Measurements from ENCODE around the gene CACYBP.

CACYBP gene

DNA sequence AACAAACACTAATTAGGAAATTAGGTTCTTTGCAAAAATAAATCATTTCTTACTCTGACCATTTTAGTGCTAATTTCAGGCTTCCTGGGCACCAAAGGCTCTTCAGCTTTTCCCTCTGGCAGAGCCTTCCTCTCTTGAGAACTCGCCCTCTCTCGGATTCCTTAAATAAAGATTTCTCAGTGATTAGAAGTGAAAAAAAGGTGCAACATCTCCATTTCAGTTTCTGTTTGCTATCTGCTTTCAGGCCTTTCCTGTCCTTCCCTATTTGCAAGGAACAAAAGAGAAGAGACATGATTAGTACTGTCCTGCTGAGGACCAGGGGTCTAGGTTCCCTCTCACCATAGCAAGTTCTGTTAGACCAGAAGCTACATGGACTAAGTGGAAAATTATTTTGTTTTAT, 27.8 kb upstream of the CACYBP start:
- DNase-seq (ENCODE audit: low read depth), result no peak
- H3K4me3 ChIP-seq (ENCODE audit: low read depth, low read length), result no peak overlapping the region
- TF ChIP-seq, protein P1, sequence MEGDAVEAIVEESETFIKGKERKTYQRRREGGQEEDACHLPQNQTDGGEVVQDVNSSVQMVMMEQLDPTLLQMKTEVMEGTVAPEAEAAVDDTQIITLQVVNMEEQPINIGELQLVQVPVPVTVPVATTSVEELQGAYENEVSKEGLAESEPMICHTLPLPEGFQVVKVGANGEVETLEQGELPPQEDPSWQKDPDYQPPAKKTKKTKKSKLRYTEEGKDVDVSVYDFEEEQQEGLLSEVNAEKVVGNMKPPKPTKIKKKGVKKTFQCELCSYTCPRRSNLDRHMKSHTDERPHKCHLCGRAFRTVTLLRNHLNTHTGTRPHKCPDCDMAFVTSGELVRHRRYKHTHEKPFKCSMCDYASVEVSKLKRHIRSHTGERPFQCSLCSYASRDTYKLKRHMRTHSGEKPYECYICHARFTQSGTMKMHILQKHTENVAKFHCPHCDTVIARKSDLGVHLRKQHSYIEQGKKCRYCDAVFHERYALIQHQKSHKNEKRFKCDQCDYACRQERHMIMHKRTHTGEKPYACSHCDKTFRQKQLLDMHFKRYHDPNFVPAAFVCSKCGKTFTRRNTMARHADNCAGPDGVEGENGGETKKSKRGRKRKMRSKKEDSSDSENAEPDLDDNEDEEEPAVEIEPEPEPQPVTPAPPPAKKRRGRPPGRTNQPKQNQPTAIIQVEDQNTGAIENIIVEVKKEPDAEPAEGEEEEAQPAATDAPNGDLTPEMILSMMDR (IDR thresholded peaks at IDR 0.05; ENCODE audit: control insufficient read depth, extremely low read depth, insufficient read depth), result no peak

DNA sequence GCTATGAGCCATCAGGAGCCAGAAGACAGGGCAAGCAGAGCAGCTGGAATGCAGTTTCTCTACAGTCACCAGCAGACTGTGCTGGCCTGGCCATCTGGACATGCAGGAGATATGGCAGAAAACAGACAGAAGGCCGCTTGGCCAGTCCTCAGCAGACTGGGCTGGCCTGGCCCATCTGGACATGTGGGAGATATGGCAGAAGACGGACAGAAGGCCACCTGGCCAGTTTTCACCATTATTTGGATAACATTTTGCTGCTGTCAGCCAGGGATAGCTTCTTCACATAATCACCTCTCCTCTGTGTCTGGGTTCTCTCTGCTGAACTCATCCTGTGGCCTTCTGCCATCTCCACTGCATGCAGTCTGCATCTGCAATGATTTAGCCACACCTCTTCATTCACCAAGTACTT, 25.0 kb upstream of the CACYBP start:
- no peak for DNase-seq (ENCODE audit: low read depth)
- TF ChIP-seq, protein P1 (IDR thresholded peaks at IDR 0.05; ENCODE audit: control insufficient read depth, extremely low read depth, insufficient read depth), result no peak
- H3K4me3 ChIP-seq (ENCODE audit: low read depth, low read length), result no peak overlapping the region

DNA sequence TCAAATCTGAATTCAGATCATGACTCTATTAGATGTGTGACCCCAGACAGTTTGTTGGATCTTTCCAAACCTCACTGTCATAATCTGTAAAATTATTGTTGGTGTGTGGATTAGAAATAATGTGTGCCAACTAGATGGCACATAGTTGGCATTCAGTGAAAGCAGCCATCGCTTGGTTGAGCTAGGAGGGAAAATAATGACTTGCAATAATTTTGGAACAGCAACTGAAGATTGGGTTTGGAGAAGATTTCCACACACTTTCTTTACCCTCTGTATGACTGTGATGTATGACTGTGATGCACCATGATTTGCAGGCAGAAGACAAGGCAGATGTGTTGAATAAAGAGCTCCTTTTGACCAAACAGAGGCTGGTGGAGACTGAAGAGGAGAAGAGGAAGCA, 24.0 kb upstream of the CACYBP start:
- no peak overlapping the region for H3K4me3 ChIP-seq (ENCODE audit: low read depth, low read length)
- TF ChIP-seq, protein P1 (IDR thresholded peaks at IDR 0.05; ENCODE audit: control insufficient read depth, extremely low read depth, insufficient read depth), result no peak
- DNase-seq (ENCODE audit: low read depth), result no peak

DNA sequence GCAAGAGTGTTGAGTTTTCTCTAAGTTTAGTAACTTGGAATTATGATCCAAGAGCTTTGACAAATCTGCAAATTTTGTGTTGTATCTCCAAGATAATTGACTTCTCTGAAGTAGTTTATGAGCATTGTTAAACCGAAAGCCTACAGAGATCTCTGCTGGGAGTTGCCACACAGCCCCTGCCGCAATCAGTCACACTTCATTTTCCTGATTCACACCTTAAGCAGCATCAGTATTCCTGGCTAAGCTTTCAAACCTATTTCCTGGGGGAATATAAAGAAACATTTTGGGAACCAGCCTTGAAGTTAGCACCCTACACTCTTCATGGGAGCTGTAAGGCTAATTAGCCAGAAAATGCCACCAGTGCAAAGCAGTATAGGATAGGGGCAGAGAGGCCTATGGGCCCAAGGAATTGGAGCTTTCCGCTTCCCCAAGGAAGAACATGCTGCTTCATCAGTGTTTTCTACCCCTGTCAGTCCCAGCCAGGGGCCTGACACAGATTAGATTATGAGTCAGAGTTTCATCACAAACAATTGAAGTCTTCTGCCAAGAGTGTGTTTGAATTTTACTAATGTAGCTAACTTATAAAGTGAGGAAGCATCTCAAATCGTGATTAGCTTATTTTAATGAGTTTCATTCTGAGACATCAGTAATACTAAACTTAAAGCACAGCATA, 23.2 kb upstream of the CACYBP start:
- DNase-seq (ENCODE audit: low read depth), result no peak
- TF ChIP-seq, protein P1 (IDR thresholded peaks at IDR 0.05; ENCODE audit: control insufficient read depth, extremely low read depth, insufficient read depth), result no peak
- H3K4me3 ChIP-seq (ENCODE audit: low read depth, low read length), result no peak overlapping the region

DNA sequence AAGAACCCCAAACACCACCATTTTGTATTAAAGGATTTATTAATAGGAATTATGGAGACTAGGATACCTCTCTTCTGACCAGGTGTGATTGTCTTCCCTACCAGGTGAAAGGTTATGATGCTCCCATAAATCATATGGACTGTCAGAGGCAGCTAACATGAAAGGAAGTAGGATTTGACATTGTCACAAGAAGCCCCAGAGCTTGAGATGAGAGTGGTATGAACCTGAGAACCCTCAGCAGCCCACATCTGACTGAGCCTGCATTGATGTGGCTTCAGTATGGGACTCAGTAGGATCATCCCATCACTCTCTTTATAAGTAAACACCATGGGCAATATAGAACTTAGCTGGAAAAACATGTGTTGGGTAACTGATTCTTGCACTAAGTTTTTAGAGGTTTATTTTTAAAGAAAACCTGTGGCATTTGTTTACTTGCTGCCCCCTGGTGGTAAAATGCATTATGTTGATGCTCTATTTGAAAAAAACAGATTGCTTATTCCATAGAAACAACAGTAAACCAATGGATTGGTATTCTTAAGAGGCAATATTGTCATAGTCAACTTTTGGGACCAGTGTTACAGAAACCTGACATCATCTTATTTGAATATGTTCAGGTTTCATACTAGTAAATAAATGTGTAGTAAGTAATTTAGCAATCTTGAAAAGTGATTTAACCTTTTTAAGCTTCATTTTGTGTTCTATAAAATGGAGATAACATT, 16.6 kb upstream of the CACYBP start:
- no peak for DNase-seq (ENCODE audit: low read depth)
- no peak overlapping the region for H3K4me3 ChIP-seq (ENCODE audit: low read depth, low read length)
- TF ChIP-seq, protein P1 (IDR thresholded peaks at IDR 0.05; ENCODE audit: control insufficient read depth, extremely low read depth, insufficient read depth), result peak; percentile 38; the same call in 1 of the 2 replicates

DNA sequence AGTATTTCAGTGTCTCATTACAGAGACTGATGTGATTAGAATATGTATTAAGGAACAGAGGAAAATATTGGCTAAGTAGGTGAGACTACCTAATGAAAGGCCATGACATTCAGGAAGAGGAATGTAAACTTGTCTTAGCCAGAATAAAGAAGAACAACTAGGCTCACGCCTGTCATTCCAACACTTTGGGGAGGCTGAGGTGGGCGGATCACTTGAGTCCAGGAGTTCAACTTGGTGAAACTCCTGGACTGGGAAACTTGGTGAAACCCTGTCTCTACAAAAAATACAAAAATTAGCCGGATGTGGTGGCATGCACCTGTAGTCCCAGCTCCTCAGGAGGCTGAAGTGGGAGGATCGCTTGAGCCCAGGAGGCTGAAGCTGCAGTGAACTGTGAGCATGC, 14.8 kb upstream of the CACYBP start:
- TF ChIP-seq, protein P1 (IDR thresholded peaks at IDR 0.05; ENCODE audit: control insufficient read depth, extremely low read depth, insufficient read depth), result no peak
- DNase-seq (ENCODE audit: low read depth), result no peak
- no peak overlapping the region for H3K4me3 ChIP-seq (ENCODE audit: low read depth, low read length)
